OCI-M2 (cell line): Measurements from ENCODE around the gene TAF11L14.
"Not testable (repeated sequence)": the region's sequence is repeated elsewhere in the genome, so short reads cannot be mapped to it uniquely, and the experiment has no call there.

Experiments
- DNase-seq: peaks from one replicate; lab custom pipeline; 2025; ENCODE audit not compliant: unreplicated experiment; lab: John Stamatoyannopoulos, UW

Gene TAF11L14

GRCh38 chr5:17634160-17634559, at the start of gene TAF11L14:
TSS of gene TAF11L14 (plus strand) at chr5:17634460.
- no peak for DNase-seq

DNA sequence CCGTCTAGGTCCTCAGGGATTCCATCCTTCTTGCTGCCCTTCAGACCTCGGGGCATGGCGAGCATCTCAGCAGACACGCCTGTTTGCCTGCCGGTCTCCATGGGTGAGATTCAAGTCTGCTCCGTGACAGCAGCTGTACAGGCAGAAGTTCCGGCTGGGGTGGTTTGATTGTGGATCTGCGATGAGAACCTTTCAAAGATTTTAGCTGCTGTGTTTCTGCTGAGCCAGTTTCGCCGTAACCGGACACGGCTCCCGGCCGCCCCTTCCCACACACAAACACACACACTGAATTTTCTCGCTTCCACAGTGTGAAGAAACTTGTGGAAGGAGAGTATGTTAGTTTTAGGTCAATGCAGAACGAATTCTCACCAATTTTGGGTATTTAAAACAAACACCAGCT, 48.6 kb upstream of the TAF11L14 start, which contains the start of gene TAF11L7:
Gene TAF11L7, minus strand, starts transcription at position 101 of the 400 bp plus-strand sequence.
- not testable (repeated sequence) for DNase-seq

GRCh38 chr5:17590860-17591259, 43.4 kb upstream of the TAF11L14 start, which contains the start of gene TAF11L8:
TSS of gene TAF11L8 (minus strand) at chr5:17590960.
- DNase-seq = not testable (repeated sequence)

GRCh38 chr5:17594255-17594654, 40.0 kb upstream of the TAF11L14 start, which contains the start of gene TAF11L9:
TSS of gene TAF11L9 (minus strand) at chr5:17594394.
- DNase-seq = not testable (repeated sequence)

DNA sequence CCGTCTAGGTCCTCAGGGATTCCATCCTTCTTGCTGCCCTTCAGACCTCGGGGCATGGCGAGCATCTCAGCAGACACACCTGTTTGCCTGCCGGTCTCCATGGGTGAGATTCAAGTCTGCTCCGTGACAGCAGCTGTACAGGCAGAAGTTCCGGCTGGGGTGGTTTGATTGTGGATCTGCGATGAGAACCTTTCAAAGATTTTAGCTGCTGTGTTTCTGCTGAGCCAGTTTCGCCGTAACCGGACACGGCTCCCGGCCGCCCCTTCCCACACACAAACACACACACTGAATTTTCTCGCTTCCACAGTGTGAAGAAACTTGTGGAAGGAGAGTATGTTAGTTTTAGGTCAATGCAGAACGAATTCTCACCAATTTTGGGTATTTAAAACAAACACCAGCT, 36.5 kb upstream of the TAF11L14 start, which contains the start of gene TAF11L10:
Gene TAF11L10, minus strand, starts transcription at position 101 of the 400 bp plus-strand sequence.
- DNase-seq = not testable (repeated sequence)

GRCh38 chr5:17603880-17604279, 30.4 kb upstream of the TAF11L14 start, which contains the start of gene TAF11L11:
TSS of gene TAF11L11 (plus strand) at chr5:17604183.
- DNase-seq = not testable (repeated sequence)

GRCh38 chr5:17604951-17605350, 29.3 kb upstream of the TAF11L14 start:
- no peak for DNase-seq

- DNase-seq = not testable (repeated sequence)
Observed at GRCh38 chr5:17607461-17607860, 26.8 kb upstream of the TAF11L14 start.

DNA sequence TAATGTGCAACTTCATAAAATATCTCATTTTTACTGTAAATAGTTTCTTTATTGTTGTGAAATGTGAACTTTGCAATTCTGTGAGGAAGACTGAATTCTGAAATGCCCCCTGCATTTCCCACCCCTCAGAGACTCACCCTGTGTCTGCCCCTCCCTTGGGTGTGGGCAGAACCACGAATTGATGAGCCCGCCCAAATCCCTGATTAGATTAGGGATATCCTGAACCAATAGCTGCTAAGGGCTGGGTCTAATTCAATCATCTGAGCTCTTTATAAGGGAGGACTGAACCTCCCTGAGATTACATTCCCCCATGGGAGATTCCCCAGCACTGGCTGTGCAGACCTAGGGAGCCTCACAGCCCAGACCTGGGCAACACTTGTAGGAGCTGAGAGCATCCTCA, 24.2 kb upstream of the TAF11L14 start, which contains the start of gene TAF11L12:
Gene TAF11L12, plus strand, starts transcription at position 301 of the 400 bp plus-strand sequence.
- not testable (repeated sequence) for DNase-seq

GRCh38 chr5:17614872-17615605, 19.2 kb upstream of the TAF11L14 start:
- no peak for DNase-seq

DNA sequence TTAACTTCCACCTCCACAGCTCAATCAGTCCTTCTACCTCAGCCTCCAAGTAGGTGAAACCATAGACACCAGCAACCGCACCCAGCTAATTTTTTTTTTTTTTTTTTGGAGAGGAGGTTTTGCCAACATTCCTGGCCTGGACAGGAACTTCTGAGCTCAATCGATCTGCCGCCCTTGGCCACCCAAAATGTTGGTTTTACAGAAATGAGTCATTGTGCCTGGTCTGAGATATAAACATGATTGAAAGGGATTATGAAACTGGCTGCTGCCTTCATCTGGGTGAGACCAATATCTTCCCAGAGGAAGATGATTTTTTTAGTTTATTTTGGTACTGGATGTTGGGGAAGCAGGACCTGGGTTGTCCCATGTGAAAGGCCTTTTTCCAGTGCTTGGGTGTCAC, 14.9 kb upstream of the TAF11L14 start:
- no peak for DNase-seq

GRCh38 chr5:17620627-17621026, 13.6 kb upstream of the TAF11L14 start:
- DNase-seq = no peak

GRCh38 chr5:17625686-17626085, 8.6 kb upstream of the TAF11L14 start:
- no peak for DNase-seq

DNA sequence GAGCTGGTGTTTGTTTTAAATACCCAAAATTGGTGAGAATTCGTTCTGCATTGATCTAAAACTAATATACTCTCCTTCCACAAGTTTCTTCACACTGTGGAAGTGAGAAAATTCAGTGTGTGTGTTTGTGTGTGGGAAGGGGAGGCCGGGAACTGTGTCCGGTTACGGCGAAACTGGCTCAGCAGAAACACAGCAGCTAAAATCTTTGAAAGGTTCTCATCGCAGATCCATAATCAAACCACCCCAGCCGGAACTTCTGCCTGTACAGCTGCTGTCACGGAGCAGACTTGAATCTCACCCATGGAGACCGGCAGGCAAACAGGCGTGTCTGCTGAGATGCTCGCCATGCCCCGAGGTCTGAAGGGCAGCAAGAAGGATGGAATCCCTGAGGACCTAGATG, 2.5 kb upstream of the TAF11L14 start, which contains the start of gene TAF11L13:
Gene TAF11L13, plus strand, starts transcription at position 301 of the 400 bp plus-strand sequence.
- not testable (repeated sequence) for DNase-seq

GRCh38 chr5:17649232-17649631, 15.0 kb downstream of the TAF11L14 start:
- DNase-seq = not testable (repeated sequence)

DNA sequence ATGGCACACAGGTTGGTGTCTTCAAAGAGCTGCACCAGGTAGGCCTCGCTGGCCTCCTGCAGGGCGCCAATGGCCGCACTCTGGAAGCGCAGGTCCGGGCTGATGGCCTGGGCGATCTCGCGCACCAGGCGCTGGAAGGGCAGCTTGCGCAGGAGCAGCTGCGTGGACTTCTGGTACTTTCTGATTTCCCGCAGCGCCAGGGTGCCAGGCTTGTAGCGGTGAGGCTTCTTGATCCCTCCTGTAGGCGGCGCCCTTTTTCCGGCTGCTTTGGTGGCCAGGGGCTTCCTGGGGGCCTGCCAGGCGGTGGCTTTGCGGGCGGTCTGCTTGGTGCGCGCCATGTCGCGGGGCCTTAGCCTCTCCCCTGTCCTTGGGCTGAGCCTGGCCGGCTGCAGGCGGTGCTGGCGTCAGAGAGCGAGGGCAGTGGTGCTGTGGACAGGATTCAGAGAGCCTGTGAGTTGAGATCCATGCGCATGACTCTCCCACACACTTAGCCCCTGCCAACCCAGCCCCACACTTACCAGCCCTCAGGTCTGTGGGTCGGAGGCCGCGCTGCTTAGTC, 21.0 kb downstream of the TAF11L14 start:
- DNase-seq = not testable (repeated sequence)

DNA sequence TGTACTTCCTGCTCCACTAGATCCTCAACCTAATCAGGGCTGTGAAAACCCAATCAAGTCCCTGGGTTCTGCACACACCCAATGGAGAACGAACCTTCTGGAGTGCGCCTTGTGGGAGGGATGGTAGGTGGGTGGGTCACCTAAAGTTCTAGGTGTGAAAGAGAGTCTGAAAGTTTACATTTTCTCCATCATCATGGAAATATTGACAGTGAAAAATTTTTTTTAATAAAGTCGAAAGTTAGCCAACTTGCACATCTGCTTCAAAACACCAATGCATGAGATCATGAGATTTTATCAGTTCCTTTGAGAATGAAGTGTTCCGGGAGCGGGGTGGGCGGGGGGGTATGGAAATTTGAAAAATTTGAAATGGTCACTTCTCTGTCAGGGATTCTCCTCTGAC, 21.7 kb downstream of the TAF11L14 start:
- no peak for DNase-seq

DNA sequence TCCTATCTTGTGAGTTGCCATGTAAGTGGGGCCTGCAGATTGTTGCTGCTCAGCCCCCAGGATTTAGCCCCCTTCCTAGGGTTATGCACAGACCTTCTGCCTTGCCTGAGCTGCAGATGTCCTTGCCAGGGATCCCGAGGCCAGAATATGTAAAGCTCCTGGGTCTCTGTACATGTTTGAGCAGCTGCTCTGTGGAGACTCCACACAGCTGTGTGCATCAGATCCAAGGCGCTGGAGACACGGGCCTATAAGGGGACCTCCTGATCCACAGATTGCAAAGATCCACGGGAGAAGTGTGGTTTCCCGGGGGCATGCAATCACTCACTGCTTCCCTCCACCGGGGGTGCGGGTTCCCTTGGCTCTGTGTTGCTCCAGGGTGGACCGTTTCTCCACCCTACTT, 28.9 kb downstream of the TAF11L14 start:
- DNase-seq = no peak

DNA sequence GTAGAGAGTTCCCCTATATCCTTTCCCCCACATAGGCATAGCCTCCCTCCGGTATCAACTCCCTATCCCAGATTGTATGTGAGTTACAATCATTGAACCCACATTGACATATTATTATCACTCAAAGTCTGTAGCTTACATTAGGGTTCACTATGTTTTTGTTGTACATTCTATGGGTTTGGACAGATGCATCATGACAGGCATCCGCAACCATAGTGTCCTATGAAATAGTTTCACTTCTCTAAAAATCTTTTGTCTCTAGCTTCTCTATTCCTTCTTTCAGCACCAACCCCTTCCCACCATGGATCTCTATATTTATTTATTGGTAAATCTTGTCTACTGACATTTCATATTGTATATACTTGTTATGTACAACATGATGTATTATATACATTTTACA, 31.6 kb downstream of the TAF11L14 start:
- no peak for DNase-seq

GRCh38 chr5:17666726-17667235, 32.5 kb downstream of the TAF11L14 start:
- no peak for DNase-seq

DNA sequence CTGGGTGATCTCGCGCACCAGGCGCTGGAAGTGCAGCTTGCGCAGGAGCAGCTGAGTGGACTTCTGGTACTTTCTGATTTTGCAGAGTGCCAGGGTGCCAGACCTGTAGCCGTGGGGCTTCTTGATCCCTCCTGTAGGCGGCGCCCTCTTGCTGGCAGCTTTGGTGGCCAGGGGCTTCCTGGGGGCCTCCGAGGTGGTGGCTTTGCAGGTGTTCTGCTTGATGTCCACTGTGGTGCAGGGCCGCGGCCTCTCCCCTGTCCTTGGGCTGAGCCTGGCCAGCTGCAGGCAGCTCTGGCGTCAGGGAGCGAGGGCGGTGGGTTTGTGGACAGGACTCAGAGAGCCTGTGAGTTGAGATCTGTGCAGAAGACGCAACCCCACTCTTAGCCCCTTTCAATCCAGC, 36.1 kb downstream of the TAF11L14 start:
- no peak for DNase-seq
